GM19467 (cell line): ENCODE data around the gene TRIM50.
"Not testable (repeated sequence)": the region's sequence is repeated elsewhere in the genome, so short reads cannot be mapped to it uniquely, and the experiment has no call there.

Source experiments
- ATAC-seq: cut with Tn5 transposase; IDR thresholded peaks from one replicate; pipeline ENCODE4 v1.9.1; 2021; ENCODE audit warnings: mild to moderate bottlenecking, moderate library complexity; ENCODE audit not compliant: unreplicated experiment

Gene TRIM50

GRCh38 chr7:73327922-73328321 lies at the start of gene TRIM50, which contains the start of gene FKBP6:
TSS of gene TRIM50 (minus strand) at chr7:73328082. CDS start at chr7:73324787, 3,295 bp downstream.
TSS of gene FKBP6 (plus strand) at chr7:73328161. CDS start at chr7:73328429, 268 bp downstream.
- not testable (repeated sequence) for ATAC-seq

DNA sequence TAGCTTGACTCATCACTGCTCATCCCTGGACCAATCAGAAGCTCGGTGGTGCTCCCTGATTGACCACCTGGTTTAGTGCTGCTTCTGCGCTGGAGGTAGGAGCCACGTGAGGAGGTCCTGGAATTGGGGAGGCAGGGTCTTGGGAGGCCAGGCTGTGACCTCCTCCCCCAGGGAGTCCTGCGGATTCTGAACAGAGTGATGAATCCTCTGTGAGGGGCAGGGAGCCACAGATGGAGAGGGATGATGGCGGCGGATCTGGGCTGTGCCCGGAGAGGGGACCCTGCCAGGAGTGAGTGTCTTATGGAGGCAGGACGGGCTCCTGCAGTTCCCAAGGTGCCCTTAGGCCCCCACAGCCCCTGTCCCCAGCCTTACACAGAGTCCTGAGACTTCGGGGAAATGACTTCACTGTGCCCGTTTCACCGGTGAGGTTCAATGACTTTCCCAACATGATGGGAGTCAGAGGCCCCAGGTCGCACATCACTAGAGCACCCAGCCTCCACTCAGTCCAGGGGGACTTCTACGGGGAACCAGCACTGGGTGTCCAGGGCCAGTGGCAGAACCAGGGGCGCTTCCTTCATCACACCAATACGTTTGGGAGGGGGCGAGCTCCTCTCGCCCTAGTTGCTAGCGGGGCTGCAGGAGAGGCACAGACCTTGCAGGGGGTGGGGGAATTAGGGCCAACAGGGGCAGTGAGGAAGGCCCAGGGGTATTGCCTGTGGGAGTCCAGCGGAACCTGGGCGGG lies 49.0 kb upstream of the TRIM50 start:
- no peak for ATAC-seq

GRCh38 chr7:73376262-73376661 lies 48.4 kb upstream of the TRIM50 start:
- ATAC-seq = not testable (repeated sequence)

GRCh38 chr7:73373741-73374140 lies 45.9 kb upstream of the TRIM50 start:
- ATAC-seq = no peak

GRCh38 chr7:73369622-73370021 lies 41.7 kb upstream of the TRIM50 start:
- ATAC-seq = no peak

- ATAC-seq = no peak
Measured at GRCh38 chr7:73369009-73369408, 41.1 kb upstream of the TRIM50 start.

- no peak for ATAC-seq
Measured at GRCh38 chr7:73366990-73367389, 39.1 kb upstream of the TRIM50 start.

GRCh38 chr7:73366127-73366526 lies 38.2 kb upstream of the TRIM50 start:
- ATAC-seq = no peak

DNA sequence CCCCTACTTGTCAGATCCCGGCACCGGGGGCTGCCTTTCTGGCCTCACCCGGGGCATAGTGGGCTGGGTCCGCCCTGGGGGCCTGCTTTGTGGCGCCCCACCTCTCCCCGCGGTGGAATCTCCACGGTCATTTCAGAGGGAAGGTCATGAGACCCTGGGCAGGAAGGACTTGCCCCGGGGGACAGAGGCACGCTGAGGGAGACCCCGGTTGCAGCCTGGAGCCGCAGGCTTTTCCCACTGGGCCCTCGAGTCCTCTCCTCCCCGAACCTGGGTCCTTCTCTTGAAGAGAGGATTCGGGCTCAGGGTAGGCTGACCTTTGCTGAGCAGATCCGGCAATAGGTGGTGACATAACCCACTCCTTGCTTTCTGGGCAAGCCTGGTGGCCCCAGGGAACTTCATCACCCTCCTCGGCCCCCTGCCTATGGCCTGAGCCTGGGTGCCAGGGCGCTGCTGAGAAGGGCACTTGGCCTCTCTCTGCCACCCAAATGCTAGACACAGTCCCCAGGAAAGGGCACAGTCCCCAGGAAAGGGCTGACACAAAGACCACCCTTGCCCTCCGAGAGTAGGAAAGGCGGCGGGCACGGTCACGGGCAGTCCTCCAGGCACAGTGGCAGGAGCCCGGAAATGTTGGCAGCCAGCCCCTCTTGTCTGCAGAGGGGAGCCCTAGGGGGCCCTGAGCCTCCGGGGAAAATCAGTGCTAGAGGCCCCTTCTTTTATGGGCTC lies 36.3 kb upstream of the TRIM50 start:
- no peak for ATAC-seq

GRCh38 chr7:73363225-73364005 lies 35.5 kb upstream of the TRIM50 start:
- ATAC-seq = no peak

GRCh38 chr7:73360590-73360989 lies 32.7 kb upstream of the TRIM50 start:
- not testable (repeated sequence) for ATAC-seq

DNA sequence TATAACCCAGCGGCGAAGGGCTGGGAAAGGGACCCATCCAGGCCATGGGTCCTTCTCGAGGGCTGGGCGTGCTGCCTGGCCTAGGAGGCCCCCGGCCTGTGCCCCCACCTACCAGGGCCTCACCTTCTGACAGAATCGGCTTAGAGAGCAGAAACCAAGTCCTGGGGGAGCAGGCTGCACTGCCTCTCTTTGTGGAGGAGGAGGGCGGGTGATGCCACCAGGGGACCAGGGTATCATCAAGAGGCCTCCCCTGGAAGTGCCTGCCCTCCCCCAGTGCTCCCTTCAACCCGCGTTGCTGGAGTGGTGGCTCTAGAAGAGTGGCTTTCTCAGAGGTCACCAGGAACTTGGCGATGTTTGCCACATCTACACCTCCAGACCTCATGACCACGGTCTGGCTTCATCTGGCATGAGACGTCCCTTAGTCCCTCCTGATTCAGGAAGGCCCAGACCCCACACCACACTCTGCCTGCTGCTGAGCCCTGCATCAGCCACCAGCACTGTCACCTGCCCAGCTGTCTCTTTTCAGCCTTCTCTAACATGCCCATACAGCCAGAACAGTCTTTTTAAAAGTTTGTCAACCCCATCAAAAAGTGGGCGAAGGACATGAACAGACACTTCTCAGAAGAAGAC lies 32.0 kb upstream of the TRIM50 start:
- ATAC-seq = no peak

DNA sequence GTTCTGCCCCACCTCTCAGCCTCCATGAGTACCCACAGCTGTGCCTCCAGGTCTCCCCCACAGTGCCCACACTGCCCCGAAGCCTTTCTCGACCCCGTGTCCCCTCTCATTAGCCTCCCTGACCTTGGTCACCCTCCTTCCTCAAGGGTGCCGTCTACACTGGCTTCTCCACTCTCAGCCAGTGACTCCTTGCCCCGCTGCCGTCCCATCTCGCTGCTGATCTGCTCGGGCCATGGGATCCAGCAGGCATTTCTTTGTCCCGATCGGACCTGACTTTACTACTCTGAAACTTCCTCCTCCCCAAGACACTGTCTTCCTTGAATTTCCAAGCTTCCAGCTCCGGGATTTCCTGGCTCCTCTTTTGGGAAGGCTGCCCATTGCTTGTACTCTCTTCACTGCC lies 31.4 kb upstream of the TRIM50 start:
- no peak for ATAC-seq

- no peak for ATAC-seq
Measured at GRCh38 chr7:73358590-73359275, 30.9 kb upstream of the TRIM50 start.

DNA sequence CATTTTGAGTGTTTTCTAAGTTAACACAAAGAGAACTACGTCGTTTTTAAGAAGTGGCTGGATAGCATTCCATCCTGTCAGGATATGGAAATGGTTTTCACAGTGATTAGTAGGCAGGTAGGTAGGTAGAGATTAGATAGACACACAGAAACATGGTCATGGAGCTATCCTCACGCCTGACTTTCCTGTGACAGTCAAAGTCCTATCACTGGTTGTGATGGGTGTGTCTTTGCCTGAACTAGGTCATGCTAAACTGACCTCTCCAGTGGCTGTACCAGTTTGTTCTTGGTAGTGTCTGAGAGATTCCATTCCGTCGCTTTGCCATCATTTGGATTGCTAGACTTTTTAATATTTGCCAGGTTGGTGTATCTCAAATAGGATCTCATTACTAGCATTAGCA lies 28.3 kb upstream of the TRIM50 start:
- ATAC-seq = no peak

- ATAC-seq = no peak
Measured at GRCh38 chr7:73354821-73355220, 26.9 kb upstream of the TRIM50 start.

DNA sequence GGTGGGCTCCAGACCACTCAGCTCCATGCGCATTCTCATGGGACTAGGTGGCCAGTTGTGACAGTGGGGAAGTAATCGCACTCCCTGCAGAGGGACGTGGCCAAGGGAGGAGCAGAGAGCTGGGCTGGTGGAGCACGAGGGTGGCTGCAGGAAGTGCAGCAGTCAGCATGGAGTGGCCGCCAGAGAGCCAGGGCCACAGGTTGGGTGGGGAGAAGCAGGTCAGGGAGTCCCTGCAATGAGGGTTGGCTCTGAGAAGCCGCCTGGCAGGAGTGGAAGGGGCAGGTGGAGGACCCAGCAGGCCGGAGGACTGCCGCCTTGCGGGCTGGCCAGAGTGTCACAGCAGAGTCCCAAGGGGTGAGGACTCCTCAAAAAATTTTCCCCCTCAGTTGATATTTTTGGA lies 26.3 kb upstream of the TRIM50 start:
- no peak for ATAC-seq

DNA sequence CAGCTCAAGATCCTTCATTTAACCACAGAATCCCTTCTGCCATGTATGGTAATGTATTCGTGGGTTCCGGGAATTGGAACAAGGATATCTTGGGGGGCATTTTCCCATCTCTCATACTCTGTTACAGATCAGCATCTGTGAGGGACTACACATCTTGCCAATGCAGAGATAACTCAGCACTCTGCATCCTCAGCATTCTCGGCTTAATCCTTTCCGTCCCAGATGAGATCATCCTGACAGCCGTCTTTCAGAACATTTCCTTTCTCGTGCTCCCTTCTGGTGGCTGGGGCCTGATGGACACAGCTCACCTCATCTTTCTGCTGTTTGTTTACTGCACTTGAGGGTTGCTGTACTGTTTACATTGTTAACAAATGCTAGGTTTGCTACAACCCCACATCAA lies 25.4 kb upstream of the TRIM50 start:
- ATAC-seq = no peak

- ATAC-seq = no peak
Measured at GRCh38 chr7:73352784-73353183, 24.9 kb upstream of the TRIM50 start.

DNA sequence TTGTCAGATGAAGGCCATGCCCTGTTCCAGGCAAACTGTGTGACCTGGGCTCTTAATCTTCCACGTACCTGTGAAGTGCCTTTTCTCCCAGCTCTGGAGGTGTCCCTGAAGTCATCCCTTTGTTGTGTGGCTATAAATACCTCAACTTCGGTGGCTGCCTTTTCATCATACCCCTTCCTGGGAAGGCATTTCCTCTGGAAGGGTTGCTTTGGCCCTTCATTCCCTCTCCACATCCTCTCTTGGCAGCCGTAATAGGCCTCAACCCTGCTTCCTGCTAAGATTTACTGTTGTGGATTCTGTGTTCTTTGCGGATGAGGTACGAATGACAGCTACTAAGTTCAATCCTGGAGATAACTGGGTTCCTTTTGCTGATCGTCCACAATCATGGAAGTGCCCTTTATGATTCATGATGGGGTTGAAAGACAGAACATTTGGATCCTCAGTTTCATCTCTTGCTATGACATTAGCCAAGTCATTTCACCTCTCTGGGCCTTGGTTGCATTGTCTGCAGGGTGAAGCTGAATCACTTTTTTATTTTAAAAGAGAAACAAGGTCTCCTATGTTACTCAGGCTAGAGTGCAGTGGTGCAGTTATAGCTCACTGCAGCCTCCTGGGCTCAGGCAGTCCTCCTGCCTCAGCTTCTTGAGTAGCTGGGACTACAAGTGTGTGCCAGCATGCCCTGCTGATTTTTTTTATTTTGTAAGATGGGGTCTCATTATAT lies 23.7 kb upstream of the TRIM50 start:
- no peak for ATAC-seq
